NT2/D1 (cell line): ENCODE measurements around the gene ADAP2.

Experiments used
- YY1 ChIP-seq: IDR thresholded peaks from 2 replicates; pipeline ENCODE4 v1.6.1; 2011; ENCODE audit not compliant: insufficient read length, insufficient read depth
- ZNF274 ChIP-seq: IDR thresholded peaks from 2 replicates; pipeline ENCODE4 v1.6.1; 2011; ENCODE audit warnings: mild to moderate bottlenecking, low read depth, low read length

DNA sequence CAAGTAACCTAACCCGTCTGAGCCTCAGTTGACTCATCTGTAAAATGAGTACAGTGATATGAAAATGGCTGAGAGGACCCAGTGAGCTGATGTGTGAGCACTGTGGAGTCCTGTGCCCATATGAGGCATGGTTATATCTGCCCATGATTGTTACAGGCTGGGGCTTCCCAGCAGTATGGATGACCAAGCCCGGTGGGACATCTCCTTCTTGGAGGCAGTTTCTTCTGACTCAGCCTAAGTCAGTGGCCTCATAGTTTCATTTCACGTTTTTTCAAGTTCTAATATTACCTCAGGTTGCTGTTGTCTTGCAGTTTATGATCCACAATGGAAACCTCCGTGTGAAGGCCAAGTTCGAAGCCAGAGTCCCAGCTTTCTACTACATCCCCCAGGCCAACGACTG is 4.8 kb downstream of the ADAP2 start:
- TF ChIP-seq YY1 = no peak
- no peak for TF ChIP-seq ZNF274
